GM19463 (cell line): Measurements from ENCODE around the gene TRA2A.
"Not testable (repeated sequence)": the region's sequence is repeated elsewhere in the genome, so short reads cannot be mapped to it uniquely, and the experiment has no call there.

ENCODE experiments used
- ATAC-seq: cut with Tn5 transposase; IDR thresholded peaks from one replicate; pipeline ENCODE4 v1.9.1; 2021; ENCODE audit warnings: mild to moderate bottlenecking, moderate library complexity; ENCODE audit not compliant: unreplicated experiment

The TRA2A gene

DNA sequence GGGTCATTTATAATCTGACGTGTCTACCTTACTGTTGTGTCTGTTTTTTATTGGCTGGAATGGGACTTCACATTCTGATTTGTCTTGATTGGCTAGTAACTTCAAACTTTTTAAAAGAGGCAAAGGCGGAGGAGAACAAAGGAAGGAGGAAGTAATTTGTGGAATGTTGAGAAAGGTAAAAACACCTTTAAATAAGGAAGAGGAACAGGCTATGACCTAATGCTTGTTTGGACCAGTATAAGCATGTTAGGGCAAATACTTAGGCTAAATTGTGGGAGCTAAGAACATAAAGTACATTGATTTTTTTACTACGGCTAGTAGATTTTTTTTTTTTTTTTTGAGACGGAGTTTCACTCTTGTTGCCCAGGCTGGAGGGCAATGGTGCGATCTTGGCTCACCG lies 18.0 kb downstream of the TRA2A start:
- ATAC-seq: not testable (repeated sequence)

DNA sequence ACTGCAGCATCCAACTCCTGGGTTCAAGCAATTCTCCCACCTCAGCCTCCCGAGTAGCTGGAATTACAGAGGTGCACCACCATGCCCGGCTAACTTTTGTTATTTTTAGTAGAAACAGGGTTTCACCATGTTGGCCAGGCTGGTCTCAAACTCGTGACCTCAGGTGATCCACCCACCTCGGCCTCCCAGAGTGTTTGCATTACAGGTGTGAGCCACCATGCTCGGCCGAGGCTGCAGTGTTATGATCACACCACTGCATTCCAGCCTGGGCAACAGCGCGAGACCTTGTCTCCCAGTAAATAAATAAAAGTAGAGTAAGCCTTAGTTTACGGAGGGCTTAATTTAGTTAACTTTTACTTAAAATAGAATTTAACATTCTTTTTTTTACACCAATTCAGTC lies 37.8 kb downstream of the TRA2A start:
- no peak for ATAC-seq

DNA sequence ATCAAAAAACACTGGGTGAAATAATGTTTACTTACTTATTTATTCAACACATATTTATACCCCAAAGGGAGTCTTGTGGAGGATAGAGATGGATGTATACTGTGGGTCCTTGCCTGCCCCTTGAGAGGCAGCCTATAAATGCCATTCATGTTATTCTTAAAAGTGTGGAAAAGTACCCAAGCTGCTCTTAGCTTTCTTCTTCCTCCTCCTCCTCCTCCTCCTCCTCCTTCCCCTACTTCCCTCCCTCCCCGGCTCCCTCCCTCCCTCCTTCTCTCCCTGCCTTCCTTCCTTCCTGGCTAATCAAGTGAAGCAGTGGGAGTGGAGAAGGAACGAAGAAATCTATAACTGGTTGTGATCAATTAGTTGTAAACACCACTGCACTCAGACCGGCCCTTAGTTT lies 40.3 kb downstream of the TRA2A start:
- ATAC-seq: no peak

DNA sequence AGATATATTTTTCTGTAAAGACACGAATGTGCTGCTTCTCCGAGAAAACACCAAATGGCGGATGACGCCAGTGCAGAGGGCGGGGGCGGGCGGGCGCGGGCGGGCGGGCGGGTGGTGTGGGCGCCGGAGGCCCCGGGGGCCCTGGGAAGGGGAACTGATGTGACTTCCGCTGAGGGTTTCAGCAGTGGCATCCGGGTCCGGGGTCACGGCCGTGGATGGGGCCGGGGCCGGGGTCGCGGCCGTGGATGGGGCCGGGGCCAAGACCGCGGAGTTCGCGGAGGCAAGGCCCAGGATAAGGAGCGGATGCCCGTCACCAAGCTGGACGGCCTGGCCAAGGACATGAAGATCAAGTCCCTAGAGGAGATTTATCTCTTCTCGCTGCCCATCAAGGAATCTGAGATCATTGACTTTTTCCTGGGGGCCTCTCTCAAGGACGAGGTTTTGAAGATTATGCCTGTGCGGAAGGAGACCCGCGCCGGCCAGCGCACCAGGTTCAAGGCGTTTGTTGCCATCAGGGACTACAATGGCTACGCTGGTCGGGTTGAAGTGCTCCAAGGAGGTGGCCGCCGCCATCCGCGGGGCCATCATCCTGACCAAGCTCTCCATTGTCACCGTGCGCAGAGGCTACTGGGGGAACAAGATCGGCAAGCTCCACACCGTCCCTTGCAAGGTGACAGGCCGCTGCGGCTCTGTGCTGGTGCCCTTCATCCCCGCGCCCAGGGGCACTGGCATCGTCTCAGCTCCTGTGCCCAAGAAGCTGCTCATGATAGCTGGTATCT lies 41.2 kb downstream of the TRA2A start:
- ATAC-seq: peak; percentile 85

DNA sequence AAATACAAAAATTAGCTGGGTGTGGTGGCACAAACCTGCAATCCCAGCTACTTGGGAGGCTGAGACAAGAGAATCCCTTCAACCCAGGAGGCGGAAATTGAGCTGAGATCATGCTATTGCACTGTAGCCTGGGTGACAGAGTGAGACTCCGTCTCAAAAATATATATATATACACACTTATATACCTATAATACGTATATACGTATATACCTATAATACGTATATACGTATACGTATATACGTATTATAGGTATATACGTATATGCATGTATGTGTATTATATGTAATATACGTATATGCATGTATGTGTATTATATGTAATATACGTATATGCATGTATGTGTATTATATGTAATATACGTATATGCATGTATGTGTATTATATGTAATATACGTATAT lies 43.1 kb downstream of the TRA2A start:
- ATAC-seq: not testable (repeated sequence)

DNA sequence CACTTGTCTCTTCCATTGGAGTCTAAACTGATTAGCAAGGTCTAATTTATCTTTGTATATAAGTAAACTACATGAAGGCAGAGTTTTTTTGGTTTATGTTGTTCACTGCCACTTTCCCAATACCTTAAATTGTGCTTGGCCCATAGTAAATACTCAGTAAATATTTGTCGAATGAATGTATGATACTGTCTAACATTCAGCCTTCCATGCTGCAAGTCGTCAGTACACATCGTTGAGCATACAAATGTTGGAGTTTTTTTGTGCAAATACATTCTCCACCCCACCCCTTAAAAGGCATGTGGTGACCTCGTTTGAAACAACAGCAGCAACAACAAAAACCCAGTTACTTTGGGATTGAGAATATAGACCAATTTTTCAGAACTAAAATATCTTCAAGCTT lies 44.1 kb downstream of the TRA2A start:
- no peak for ATAC-seq

DNA sequence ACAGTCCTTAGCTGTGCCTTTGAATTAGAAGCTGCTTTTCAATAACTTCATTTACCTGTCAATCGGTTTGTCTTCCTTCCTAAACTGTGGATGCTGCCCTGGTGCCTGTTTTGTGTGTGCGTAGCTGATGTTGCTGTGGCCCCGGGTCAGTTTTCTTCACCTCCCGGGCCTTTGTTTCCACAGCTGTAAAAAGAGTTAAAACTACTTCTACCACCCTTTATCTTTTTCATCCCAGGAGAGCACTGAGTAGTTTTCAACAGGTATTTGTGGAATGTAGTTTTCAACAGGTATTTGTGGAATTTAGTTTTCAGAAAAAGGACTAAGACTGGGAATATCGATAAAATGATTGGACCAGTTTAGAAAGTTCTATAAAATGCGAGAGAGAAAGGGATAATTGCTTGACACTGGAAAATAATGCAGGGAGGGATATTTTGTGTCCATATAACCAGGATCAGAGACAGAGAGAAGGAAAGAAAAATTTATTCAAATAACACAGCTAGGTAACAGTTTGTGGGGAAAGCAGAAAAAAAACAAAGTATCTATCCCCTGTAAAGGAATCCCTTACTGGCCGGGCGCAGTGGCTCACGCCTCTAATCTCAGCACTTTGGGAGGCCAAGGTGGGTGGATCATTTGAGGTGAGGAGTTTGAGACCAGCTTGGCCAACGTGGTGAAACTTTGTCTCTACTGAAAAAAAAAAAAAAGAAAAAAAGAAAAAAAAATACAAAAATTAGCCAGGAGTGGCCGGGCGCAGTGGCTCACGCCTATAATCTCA lies 45.6 kb downstream of the TRA2A start:
- no peak for ATAC-seq

DNA sequence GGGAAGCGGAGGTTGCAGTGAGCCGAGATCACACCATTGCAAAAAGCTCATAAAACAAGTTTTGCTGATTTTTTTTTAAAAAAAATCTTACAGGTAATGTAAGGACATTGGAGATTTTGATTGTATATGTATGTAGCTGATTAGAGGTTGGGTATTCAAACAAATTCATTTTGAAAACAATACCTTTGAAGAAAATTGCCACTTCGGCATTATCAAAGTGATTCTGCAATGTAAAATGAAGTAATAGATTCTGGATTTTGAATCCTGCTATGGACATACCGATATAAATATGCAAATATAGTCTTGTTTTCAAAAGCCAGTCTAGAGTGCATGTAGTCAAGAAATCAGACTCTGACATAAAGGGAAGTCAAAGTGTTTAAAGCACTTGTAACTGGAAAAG lies 49.1 kb downstream of the TRA2A start:
- no peak for ATAC-seq

DNA sequence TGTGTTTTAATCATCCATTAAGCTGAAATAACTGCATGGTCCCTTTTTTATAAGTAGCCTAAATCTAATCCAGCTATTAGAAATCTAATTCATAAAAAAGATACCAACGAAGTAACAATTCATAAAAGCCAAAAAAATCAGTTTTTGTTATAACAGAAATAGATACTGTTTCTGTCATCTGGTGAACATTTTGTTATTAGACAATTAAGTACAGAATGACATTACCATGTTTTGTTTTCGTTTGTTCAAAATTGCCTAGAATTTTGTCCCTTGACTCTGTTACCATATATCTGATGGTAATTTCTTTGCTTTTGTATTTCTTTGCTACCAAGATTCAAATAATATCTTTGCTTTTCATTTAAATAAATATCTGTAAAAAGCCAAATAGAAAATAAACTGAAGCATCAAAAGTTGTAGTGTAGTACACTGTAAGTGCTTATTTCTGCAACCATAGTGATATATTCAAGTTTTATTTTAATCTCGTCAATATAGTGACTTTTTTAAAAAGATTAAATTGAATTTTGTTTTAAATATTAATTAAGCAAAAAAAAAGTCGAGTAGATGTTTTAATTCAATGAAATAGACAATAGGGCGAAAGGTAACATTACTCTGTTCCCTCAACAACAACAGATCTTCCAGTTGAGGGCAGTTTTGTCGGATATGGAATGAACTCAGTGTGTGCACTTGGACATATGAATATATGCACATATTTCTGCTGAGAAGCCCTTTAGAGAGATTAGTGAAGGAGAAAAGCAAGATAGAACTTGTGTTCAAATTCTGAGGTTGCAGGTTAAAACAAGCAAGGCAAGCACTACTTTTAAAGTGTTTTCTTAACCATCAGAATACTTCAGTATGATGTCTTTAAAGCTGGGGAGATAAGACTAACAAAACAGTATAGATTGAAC lies 53.6 kb downstream of the TRA2A start:
- ATAC-seq: no peak

DNA sequence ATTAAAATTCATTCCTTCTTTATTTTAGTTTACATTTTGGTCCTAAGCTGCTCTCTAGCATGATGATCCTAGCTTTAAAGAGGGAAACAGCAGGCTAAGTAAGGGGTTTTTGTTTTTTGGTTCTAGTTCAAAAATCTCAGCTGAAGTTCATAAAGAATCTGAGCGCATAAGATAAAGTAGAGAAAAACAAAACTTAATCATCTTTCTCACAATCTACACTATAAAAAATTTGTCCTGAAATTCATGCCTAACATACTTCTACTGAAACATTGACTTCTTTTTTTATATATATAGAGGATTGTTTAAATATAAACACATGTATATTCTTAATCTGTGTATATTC lies 54.7 kb downstream of the TRA2A start:
- no peak for ATAC-seq

DNA sequence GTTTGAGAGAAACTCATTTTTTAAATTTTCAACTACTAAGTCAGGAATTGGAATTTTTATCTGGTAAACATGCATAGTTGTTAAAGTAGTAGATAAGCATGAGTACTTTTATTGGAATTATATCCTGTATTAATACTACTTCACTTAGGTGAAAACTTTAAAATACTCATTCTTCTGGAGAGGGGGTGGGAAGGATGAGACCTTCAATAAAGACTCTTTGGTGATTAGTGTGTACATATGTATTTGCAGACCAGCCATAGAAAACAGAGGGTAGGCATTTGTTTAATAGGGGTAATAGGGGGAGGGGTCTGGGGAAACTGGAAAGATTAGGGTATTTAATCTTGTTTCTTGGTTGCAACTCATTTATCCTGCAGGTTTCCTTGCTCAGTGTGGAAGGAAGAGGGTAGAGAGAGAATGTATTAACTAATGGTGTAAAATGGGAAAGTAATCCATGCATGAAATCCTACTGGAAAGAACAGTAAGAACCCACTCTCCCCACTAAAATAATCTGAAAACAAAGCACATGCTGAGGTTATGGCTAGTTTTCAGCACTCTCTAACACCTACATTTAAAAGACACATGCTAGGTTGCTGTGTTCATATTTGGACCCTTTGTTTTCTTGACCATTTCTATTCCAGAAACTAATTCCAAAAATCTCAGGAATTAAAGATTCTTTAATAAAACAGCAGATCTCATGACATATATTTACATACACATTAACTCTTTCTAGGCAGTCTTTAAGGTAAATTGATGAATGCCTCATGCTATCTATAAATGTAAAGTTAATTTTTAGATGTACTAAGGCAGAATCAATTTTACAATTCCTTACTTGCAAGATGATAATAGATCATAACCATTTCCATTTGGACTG lies 55.3 kb downstream of the TRA2A start:
- ATAC-seq: no peak

DNA sequence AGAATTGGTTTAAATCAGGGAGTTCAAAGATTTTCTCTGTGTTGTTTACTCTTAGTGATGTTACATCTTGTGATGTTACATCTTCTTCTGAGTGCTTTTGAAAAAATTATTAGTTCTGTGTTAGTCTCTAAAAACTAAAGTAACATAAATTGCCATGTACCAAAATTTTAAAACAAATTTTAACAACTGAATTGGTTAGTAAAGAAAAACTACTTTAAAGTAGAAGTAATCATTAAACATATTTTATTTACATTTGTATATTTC lies 56.3 kb downstream of the TRA2A start:
- ATAC-seq: no peak

DNA sequence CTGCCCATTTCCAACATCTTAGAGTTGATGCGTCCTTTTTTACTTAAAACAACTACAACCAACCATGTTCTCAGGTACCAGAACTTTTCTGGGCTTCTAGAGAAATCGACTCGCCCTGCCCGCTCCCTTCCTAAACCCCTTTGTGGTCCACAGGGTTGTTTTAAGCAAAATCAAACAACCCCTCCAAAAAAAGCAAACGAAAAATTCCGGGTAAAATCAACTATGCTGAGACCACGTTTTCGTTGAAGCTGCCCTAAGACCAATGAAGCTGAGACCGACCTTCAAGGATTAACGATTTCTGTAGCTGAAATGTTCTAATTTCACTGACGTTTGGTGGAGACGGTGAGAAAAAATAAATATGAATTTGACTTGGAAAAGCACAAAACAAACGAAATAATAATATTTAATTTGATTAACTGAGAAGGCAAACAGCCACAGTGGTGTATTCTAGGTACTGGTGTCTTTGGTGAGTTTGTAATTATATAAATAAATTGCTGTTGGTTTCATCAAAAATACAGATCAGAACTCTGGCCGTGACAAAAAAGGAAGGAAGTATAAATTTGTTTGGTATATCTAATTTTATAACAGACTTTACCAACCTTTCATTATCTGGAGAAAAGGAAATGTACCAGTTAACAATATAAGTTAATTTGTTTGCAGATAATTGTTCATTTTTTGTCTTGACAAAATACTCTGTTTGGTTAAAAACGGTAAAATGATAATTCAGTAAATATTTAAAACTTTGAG lies 56.8 kb downstream of the TRA2A start:
- no peak for ATAC-seq

DNA sequence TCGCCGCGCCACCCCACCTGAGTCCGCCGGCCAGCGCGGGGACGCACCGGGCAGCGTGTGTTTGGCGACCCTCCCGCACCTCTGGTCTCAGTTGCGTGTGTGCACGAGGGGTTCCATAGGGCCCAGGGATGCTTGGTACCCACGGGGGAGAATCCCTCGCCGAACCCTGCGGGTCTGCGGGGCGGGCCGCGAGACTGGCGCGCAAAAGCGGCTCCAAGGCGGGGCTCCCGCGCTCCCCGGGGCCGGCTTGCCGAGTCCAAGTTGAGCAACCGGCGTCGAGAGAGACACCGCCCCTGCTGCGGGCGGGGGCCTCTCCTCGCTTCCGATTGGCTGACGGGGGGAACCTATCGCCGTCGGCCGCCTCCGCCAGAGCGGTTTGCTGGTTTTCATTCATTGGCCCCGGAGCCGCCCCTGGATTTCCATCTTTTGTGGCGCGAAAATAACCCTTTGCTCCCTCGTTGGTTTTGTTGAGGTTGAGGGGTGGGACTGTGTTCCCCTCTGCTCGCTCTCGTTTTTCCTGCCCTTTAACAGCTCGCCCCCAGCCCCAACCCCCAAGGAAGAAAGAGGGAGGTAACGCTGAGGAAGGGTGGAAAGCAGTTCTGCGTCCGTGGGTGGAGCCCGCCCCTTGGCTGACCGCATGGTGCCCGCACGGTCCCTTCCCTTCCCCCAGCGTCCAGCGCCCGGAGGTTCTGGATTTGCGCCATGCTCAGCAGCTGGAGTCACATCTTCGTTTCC lies 57.5 kb downstream of the TRA2A start:
- peak; percentile 70 for ATAC-seq

DNA sequence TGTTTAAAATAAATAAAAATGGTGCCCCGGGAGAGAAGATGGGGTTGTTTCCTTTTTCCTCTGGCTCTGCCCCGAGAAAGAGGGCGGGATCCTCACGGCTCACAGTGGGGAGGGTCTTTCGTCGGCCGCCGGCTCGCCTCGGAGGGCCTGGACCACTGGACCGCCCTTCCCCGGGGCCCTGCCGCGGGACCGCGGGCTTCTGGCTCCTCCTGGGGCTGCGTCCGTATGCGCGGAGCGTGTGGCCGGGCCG lies 58.0 kb downstream of the TRA2A start:
- ATAC-seq: peak; percentile 14

DNA sequence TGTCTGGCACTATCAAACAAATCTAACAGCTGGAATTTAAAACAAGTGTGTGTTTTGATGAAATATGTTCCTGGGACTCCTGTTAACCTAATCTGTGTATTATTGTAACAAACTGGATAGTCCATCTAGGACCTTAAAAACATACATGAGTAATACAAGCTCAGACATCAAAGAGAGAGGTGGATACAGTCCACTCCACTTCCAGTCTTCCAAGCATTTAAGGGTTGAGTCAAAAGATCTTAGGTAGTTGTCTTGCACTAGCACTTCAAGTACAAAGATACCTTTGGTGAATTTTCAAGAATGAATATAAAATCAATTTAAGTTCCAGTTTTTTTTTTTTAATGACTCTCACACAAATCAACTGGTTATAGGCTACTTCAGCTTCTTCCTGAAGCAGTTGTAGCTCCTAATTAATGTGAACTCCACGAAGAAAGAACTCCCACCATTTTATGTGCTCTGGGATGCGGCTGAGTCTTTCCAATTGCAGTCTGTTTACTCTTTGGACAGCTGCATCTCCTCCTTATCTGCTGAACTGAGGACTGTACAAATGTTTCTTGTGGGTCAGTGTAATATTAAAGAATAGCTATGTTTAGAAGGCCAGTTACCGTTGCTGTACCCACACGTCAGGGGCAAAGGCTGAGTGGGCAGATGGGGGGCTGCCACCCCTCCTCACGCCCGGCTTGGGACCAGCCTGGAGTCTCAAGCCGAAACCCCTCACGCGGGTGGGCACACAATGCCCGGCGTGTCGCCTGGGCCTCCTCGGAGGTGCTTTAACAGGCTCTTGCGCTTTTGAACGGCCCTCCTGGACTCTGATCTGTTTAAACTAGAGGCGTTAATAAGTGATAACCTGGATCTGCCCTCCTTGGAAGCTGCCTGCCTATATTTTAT lies 58.6 kb downstream of the TRA2A start:
- no peak for ATAC-seq

DNA sequence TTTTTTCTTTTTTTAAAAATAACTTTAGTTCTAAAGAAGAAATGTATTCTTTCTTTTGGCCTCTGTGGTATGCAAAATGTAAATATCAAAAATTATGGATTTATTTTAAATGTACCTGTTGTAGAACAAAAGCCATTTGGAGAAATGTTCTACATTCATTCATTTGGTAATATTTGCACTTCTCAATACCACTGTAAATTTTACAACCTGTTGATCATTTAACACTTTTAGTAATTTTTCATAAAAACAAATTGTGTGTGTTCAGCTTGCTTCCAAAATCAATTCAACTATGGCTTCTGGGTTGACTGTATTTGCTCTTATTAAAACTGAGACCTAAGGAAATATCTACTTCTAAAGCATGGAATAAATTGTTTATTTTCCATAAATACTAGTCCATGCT lies 59.2 kb downstream of the TRA2A start:
- no peak for ATAC-seq

DNA sequence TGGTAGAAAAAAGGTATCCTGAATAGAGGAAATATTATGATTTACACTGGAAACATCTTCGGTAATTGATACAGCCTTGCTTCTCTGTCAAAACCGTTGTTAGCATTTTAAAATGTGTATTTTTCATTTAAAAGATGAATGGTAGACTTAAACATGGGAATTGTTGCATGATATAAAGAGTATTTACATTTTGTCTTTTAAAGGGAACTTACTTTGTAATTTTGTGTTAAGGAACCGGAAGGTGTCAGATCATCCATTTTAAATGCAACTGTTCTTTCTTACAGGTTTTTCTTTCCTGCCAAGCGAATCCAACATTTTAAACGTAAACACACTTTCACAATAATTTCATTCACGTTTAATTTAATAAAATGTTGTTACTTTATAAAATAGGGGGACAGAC lies 59.7 kb downstream of the TRA2A start:
- no peak for ATAC-seq
